GM12872 (cell line): Measurements from ENCODE around the gene IL21R.

Source experiments
- TF ChIP-seq, protein P1 (sequence below): IDR thresholded peaks from 3 replicates; pipeline ENCODE4 v1.5.1; 2011; ENCODE audit warnings: low read depth, mild to moderate bottlenecking, low read length, moderate library complexity; ENCODE audit not compliant: insufficient read depth

The IL21R gene

DNA sequence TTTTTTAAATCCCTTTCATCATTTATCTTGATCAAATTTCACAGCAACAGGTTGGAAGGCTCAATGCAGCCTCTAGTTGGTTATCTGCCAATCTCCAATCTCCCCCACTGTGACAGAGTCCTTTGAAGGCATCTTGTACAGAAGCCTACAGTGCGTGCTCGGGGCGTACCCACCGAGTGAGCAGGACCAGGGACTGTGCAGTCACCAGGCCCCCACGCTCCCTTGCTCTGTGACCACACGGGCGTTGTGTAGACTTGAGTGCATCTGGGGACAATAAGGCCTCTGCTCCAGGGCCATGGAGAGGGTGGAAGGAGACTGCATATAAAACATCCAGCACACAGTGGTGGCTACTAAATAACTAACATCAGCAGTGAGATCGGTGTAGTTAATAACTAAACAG is 84.4 kb downstream of the IL21R start:
- TF ChIP-seq, protein P1, sequence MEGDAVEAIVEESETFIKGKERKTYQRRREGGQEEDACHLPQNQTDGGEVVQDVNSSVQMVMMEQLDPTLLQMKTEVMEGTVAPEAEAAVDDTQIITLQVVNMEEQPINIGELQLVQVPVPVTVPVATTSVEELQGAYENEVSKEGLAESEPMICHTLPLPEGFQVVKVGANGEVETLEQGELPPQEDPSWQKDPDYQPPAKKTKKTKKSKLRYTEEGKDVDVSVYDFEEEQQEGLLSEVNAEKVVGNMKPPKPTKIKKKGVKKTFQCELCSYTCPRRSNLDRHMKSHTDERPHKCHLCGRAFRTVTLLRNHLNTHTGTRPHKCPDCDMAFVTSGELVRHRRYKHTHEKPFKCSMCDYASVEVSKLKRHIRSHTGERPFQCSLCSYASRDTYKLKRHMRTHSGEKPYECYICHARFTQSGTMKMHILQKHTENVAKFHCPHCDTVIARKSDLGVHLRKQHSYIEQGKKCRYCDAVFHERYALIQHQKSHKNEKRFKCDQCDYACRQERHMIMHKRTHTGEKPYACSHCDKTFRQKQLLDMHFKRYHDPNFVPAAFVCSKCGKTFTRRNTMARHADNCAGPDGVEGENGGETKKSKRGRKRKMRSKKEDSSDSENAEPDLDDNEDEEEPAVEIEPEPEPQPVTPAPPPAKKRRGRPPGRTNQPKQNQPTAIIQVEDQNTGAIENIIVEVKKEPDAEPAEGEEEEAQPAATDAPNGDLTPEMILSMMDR = no peak

- TF ChIP-seq, protein P1 = no peak
These were observed 84.8 kb downstream of the IL21R start for GRCh38 chr16:27486760-27487159.

DNA sequence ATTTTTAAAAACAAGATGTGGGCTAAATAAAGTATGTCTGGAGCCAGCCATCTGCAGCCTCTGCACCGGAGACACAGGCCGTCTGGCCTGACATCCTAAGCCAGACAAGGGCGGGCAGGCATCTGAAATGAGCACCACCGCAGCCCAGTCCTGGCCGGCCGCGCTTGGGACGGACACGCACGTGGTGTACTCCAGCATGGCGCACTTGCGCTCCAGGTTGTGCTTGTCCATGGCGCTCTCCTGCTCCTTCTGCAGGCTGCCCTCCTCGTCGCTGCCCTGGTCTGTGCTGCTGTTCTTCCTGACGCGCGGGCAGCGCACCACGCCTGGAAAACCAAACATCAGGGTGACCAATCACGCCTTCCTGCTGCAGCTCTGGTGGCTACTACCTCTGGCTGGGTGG is 87.4 kb downstream of the IL21R start:
- TF ChIP-seq, protein P1 = no peak

DNA sequence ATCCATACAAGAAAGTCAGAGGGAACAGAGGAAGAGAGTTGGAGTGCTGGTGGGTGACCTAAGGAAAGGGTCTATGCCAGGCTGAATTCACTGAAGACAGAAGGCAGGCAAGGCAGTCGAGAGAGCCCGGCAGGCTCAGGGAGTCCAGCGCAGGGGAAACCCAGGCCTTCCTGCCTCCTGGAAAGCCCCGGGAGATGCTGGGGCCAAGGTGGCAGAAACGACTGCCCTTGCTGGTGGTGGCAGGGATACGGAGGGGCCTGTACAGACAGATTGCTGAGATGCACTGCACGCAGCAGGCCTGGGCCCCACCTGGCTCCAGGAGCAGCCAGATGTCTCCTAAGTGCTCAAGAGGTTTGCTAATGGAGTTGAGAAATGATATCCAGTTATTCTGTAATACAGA is 87.9 kb downstream of the IL21R start:
- TF ChIP-seq, protein P1 = no peak

DNA sequence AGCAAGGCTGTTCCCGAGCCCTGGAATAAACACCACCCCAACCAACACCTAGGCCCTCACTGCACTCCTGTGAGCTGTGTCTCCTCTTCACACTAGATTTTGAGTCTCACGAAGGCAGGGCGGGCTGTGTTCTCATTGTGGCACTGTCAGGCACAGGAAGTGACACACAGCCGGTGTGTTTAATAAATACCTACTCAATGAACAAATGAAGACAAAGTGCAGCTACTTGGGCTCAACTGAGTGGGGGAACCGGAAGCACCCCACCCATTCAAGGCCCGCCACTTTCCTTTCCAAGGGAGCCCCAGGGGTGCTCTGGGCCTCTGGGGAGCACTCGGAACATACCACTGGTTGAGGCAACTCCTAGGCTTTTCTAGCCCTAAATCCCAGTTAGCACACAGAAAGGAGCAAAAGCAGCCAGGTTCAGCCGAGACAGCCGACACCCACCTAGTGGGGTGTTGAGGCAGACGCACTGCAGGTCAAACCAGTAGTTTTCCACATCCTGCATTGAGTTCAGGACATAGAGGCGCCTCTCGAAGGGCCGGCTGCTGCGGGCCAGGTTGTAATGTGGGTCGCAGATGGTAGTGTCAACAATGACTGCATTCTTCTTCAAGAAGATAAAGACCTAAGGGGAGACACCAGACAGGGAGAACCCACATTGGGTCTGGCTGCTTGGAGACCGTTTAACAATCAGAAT is 90.1 kb downstream of the IL21R start:
- TF ChIP-seq, protein P1 = no peak

GRCh38 chr16:27492588-27492979 is 90.6 kb downstream of the IL21R start:
- TF ChIP-seq, protein P1 = no peak

DNA sequence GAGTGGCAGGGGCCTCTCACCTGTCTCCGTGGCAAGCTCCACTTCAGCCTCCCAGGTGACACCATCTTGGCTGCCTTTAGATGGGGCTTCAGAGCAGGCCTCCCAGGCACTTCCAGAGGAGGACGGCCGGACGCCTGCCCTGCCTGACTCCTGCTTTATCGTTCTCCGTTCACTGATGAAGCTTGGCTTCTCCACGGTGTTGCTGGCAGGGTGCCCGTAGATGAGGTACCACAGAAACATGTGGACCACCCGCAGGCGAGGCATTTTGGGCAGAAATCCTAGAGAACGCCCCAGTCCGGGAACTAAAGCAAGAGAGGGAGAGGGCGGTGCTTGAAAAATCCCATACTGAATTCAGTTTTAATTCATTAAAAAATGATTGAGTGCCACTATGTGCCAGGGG is 93.2 kb downstream of the IL21R start:
- TF ChIP-seq, protein P1 = no peak
